HG03439 (cell line): Measurements from ENCODE around the gene SYT5.
"Not testable (repeated sequence)": the region's sequence is repeated elsewhere in the genome, so short reads cannot be mapped to it uniquely, and the experiment has no call there.

Experiments
- ATAC-seq: cut with Tn5 transposase; IDR thresholded peaks from one replicate; pipeline ENCODE4 v1.9.1; 2021; ENCODE audit warnings: mild to moderate bottlenecking, moderate library complexity; ENCODE audit not compliant: unreplicated experiment

SYT5 gene

GRCh38 chr19:55179606-55180484, at the start of gene SYT5:
TSS of gene SYT5 (minus strand) at chr19:55180289. CDS start at chr19:55179041, 1,248 bp downstream.
- peak; percentile 16 for ATAC-seq

- ATAC-seq, result no peak
Measured at GRCh38 chr19:55229789-55230182, 49.7 kb upstream of the SYT5 start.

GRCh38 chr19:55229145-55229788, 49.2 kb upstream of the SYT5 start:
- ATAC-seq, result no peak

GRCh38 chr19:55228403-55229031, 48.4 kb upstream of the SYT5 start, which contains the start of gene TMEM86B:
TSS of gene TMEM86B (minus strand) at chr19:55228763. CDS start at chr19:55228741, 22 bp downstream.
- no peak for ATAC-seq

GRCh38 chr19:55228015-55228391, 47.9 kb upstream of the SYT5 start:
- ATAC-seq, result no peak

GRCh38 chr19:55227241-55228014, 47.3 kb upstream of the SYT5 start:
- no peak for ATAC-seq

- no peak for ATAC-seq
Measured at GRCh38 chr19:55226788-55227187, 46.7 kb upstream of the SYT5 start.

- no peak for ATAC-seq
Measured at GRCh38 chr19:55226273-55226672, 46.2 kb upstream of the SYT5 start.

- no peak for ATAC-seq
Measured at GRCh38 chr19:55225415-55225958, 45.4 kb upstream of the SYT5 start.

- not testable (repeated sequence) for ATAC-seq
Measured at GRCh38 chr19:55224679-55225414, 44.8 kb upstream of the SYT5 start.

GRCh38 chr19:55224038-55224665, 44.1 kb upstream of the SYT5 start:
- ATAC-seq, result no peak

- ATAC-seq, result no peak
Measured at GRCh38 chr19:55223291-55224037, 43.4 kb upstream of the SYT5 start.

- ATAC-seq, result no peak
Measured at GRCh38 chr19:55220525-55220924, 40.4 kb upstream of the SYT5 start.

- no peak for ATAC-seq
Measured at GRCh38 chr19:55216461-55217198, 36.5 kb upstream of the SYT5 start.

- ATAC-seq, result no peak
Measured at GRCh38 chr19:55213547-55213946, 33.5 kb upstream of the SYT5 start.

- no peak for ATAC-seq
Measured at GRCh38 chr19:55212447-55212846, 32.4 kb upstream of the SYT5 start.

- ATAC-seq, result no peak
Measured at GRCh38 chr19:55209693-55210472, 29.8 kb upstream of the SYT5 start.
